Liver (tissue), 9 donors: ENCODE results near the gene TANC1. TPM values are rescaled to one million over a fixed set of nuclear protein-coding genes. Genes with fewer than 3 reads are reported as not detected.

Experiments
- DNase-seq: peaks from one replicate; pipeline ENCODE4 v3.0.0-alpha.2; 2017; ENCODE audit warnings: low spot score
- H3K27ac ChIP-seq, 2 donors: one replicate each; pipeline ENCODE4 v1.7.0; 2013; ENCODE audit warnings: inconsistent platforms in 2 of 2, low read length in 2 of 2, control low read depth in 1 of 2, low read depth in 1 of 2, mild to moderate bottlenecking in 1 of 2
- H3K27me3 ChIP-seq, 4 donors: one replicate each; pipeline versions ENCODE4 v1.6.1 to v1.7.0; 2013; ENCODE audit warnings: low read length in 3 of 4, inconsistent platforms in 1 of 4, mild to moderate bottlenecking in 1 of 4, moderate library complexity in 1 of 4; ENCODE audit not compliant: control insufficient read depth in 4 of 4, insufficient read depth in 4 of 4
- H3K36me3 ChIP-seq, 4 donors: one replicate each; pipeline versions ENCODE4 v1.6.1 to v1.7.0; 2013; ENCODE audit warnings: low read length in 3 of 4, mild to moderate bottlenecking in 3 of 4, low read depth in 1 of 4, moderate library complexity in 1 of 4; ENCODE audit not compliant: control insufficient read depth in 4 of 4, insufficient read depth in 3 of 4
- H3K4me1 ChIP-seq, 4 donors: one replicate each; pipeline versions ENCODE4 v1.6.1 to v1.7.0; 2013; ENCODE audit warnings: low read length in 3 of 4, mild to moderate bottlenecking in 3 of 4, moderate library complexity in 1 of 4; ENCODE audit not compliant: control insufficient read depth in 4 of 4, insufficient read depth in 4 of 4
- H3K4me3 ChIP-seq, 3 donors: one replicate each; pipeline versions ENCODE4 v1.6.1 to v1.7.0; 2013; ENCODE audit warnings: low read length in 3 of 3, control low read depth in 1 of 3, low read depth in 1 of 3, mild to moderate bottlenecking in 1 of 3
- H3K9ac ChIP-seq, 2 donors: one replicate each; pipeline ENCODE4 v1.7.0; 2013; ENCODE audit warnings: low read length in 2 of 2, mild to moderate bottlenecking in 2 of 2, moderate library complexity in 2 of 2, control low read depth in 1 of 2, low read depth in 1 of 2
- H3K9me3 ChIP-seq, 4 donors: one replicate each; pipeline versions ENCODE4 v1.6.1 to v1.7.0; 2013; ENCODE audit warnings: low read length in 3 of 4; ENCODE audit not compliant: control insufficient read depth in 4 of 4
- CTCF ChIP-seq: fragments of 150-350 bp; IDR thresholded peaks from 2 replicates; pipeline ENCODE4 v1.5.1; 2017; ENCODE audit warnings: improper control_type of control experiment, low read depth, low read length; ENCODE audit not compliant: missing input control
- FOXA1 ChIP-seq: IDR thresholded peaks from 2 replicates; pipeline ENCODE4 v1.6.1; 2016; ENCODE audit warnings: antibody characterized with exemption
- FOXA2 ChIP-seq: IDR thresholded peaks from 2 replicates; pipeline ENCODE4 v1.6.1; 2016; ENCODE audit warnings: antibody characterized with exemption
- GABPA ChIP-seq, 2 donors: IDR thresholded peaks in 1 of 2; conservative IDR thresholded peaks in 1 of 2; 2 replicates each; pipeline ENCODE4 v1.6.1; 2016; ENCODE audit warnings: antibody characterized with exemption in 2 of 2, mild to moderate bottlenecking in 1 of 2, moderate library complexity in 1 of 2
- HNF4A ChIP-seq, 2 donors: conservative IDR thresholded peaks; 2 replicates each; pipeline ENCODE4 v1.6.1; 2016; ENCODE audit warnings: antibody characterized with exemption in 2 of 2, mild to moderate bottlenecking in 2 of 2
- HNF4G ChIP-seq: IDR thresholded peaks from 2 replicates; pipeline ENCODE4 v1.6.1; 2016; ENCODE audit warnings: antibody characterized with exemption
- JUND ChIP-seq, 2 donors: IDR thresholded peaks; 2 replicates each; pipeline ENCODE4 v1.6.1; 2016; ENCODE audit warnings: antibody characterized with exemption in 2 of 2
- NR2F2 ChIP-seq: IDR thresholded peaks from 2 replicates; pipeline ENCODE4 v1.6.1; 2016; ENCODE audit warnings: antibody characterized with exemption
- RAD21 ChIP-seq, 2 donors: IDR thresholded peaks; 2 replicates each; pipeline ENCODE4 v1.6.1; 2016; ENCODE audit warnings: antibody characterized with exemption in 2 of 2, mild to moderate bottlenecking in 2 of 2
- REST ChIP-seq: IDR thresholded peaks from 2 replicates; pipeline ENCODE4 v1.6.1; 2016; ENCODE audit warnings: antibody characterized with exemption, mild to moderate bottlenecking
- RXRA ChIP-seq, 2 donors: IDR thresholded peaks; 2 replicates each; pipeline ENCODE4 v1.6.1; 2017 to 2018; ENCODE audit warnings: antibody characterized with exemption in 2 of 2, mild to moderate bottlenecking in 1 of 2
- SP1 ChIP-seq: IDR thresholded peaks from 2 replicates; pipeline ENCODE4 v1.6.1; 2018; ENCODE audit warnings: antibody characterized with exemption, mild to moderate bottlenecking
- TAF1 ChIP-seq: conservative IDR thresholded peaks from 2 replicates; pipeline ENCODE4 v1.6.1; 2016; ENCODE audit warnings: antibody characterized with exemption, mild to moderate bottlenecking
- YY1 ChIP-seq: IDR thresholded peaks from 2 replicates; pipeline ENCODE4 v1.6.1; 2016; ENCODE audit warnings: antibody characterized with exemption, mild to moderate bottlenecking
- ZBTB33 ChIP-seq: IDR thresholded peaks from 2 replicates; pipeline ENCODE4 v1.6.1; 2016; ENCODE audit warnings: antibody characterized with exemption
- WGBS: extraction: QIAGEN DNeasy Blood & Tissue Kit; methylation state at CpG from one replicate; pipeline ENCODE4 v1.1.7; 2013; 5-methylcytosine and 5-hydroxymethylcytosine counted together
- polyA plus RNA-seq, 2 donors: library from polyadenylated mRNA; stranded (reverse) in 1 of 2; unstranded in 1 of 2; fragments of 200-250 nt in 1 of 2; fragments of >200 nt in 1 of 2; fragmentation: Nextera tagmentation in 1 of 2; extraction: Ambion mirVana in 1 of 2; gene quantifications; one replicate each; pipeline versions ENCODE4 v1.2.1 to v1.2.3, GENCODE V29; 2013 to 2015
- total RNA-seq, 2 donors: library from RNA; depleted of rRNA; stranded (reverse); fragments of >200 nt; gene quantifications; one replicate each; pipeline ENCODE4 v1.2.3, GENCODE V29; 2014
- TF ChIP-seq, protein P1 (sequence below): IDR thresholded peaks from 2 replicates; pipeline ENCODE4 v1.6.1; 2016; ENCODE audit warnings: antibody characterized with exemption
- TF ChIP-seq, protein P2 (sequence below): IDR thresholded peaks from 2 replicates; pipeline ENCODE4 v1.6.1; 2016; ENCODE audit warnings: antibody characterized with exemption
- donor health status: healthy.
- donor health status: healthy.
- donor health status: healthy.
- donor health status: healthy.
- donor health status: healthy.

Gene TANC1
- total and polyA plus RNA-seq, 4 donors = 3.7 to 17.7 (median 5.2) TPM

- no peak for DNase-seq
- H3K9ac ChIP-seq = no peak overlapping the region
- 92% methylated on average over 8 of the region's 8 CpGs for WGBS
- H3K9me3 ChIP-seq = no peaks in the 10 kb centered on the region
- no peaks in the 10 kb centered on the region for H3K27me3 ChIP-seq
- no peak overlapping the region for H3K4me3 ChIP-seq
- H3K36me3 ChIP-seq = no peaks in the 10 kb centered on the region
- no peaks in the 10 kb centered on the region for H3K4me1 ChIP-seq
- H3K27ac ChIP-seq = no peak overlapping the region
- TF ChIP-seq HNF4A (conservative IDR thresholded peaks at IDR 0.05) (no peak), FOXA2 (no peak), RXRA (IDR thresholded peaks at IDR 0.05) (no peak), HNF4G (no peak), TAF1 (no peak), RAD21 (IDR thresholded peaks at IDR 0.05) (no peak), NR2F2 (no peak), SP1 (no peak), JUND (IDR thresholded peaks at IDR 0.05) (no peak), ZBTB33 (no peak), YY1 (no peak), FOXA1 (no peak), REST (no peak), GABPA (IDR thresholded peaks at IDR 0.05 in 1 of 2, conservative IDR thresholded peaks at IDR 0.05 in 1 of 2) (no peak), CTCF (no peak)
- TF ChIP-seq, protein P1, sequence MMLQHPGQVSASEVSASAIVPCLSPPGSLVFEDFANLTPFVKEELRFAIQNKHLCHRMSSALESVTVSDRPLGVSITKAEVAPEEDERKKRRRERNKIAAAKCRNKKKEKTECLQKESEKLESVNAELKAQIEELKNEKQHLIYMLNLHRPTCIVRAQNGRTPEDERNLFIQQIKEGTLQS = no peak
- TF ChIP-seq, protein P2, sequence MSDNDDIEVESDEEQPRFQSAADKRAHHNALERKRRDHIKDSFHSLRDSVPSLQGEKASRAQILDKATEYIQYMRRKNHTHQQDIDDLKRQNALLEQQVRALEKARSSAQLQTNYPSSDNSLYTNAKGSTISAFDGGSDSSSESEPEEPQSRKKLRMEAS = no peak
These were observed 143.0 kb downstream of the TANC1 start for GRCh38 chr2:159111346-159111927.
